Activated CD8-positive, alpha-beta T cell treated with anti-CD3 and anti-CD28 coated beads, Interleukin-2, amount 10 ng/mL, durations not matched to agents 7 days and 5 days (primary cell): ENCODE results near the gene CASKIN2. TPM values are rescaled to one million over a fixed set of nuclear protein-coding genes. Genes with fewer than 3 reads are reported as not detected.
A peak's percentile ranks its signal among the peaks of the same experiment; 100 is the strongest.

Experiments
- ATAC-seq: fragments of 150-1000 bp; cut with Tn5 transposase; one replicate; pipeline ENCODE4 v1.10.0; 2021; ENCODE audit warnings: moderate library complexity
- CTCF ChIA-PET: fragments of 350-600 bp; sonication (Branson Sonifier 250); formaldehyde crosslinking; loops from one replicate; lab custom pipeline; 2021; ENCODE audit warnings: antibody characterized with exemption; lab: Charles Lee
- POLR2A ChIA-PET: fragments of 350-600 bp; sonication (Branson Sonifier 250); formaldehyde crosslinking; loops from one replicate; lab custom pipeline; 2021; ENCODE audit warnings: antibody characterized with exemption; lab: Charles Lee
- DNase-seq: peaks from one replicate; pipeline ENCODE4 v3.0.0-alpha.2; 2020
- H3K27ac Mint-ChIP-seq: one replicate; pipeline ENCODE4 v1.8.0; 2021; ENCODE audit warnings: mild to moderate bottlenecking, mixed read lengths
- H3K27me3 Mint-ChIP-seq: one replicate; pipeline ENCODE4 v1.8.0; 2021; ENCODE audit warnings: low read depth, mixed read lengths
- H3K36me3 Mint-ChIP-seq: one replicate; pipeline ENCODE4 v1.8.0; 2021; ENCODE audit warnings: low read depth, mixed read lengths
- H3K4me1 Mint-ChIP-seq: one replicate; pipeline ENCODE4 v1.8.0; 2021; ENCODE audit warnings: low read depth, mixed read lengths
- H3K4me3 Mint-ChIP-seq: one replicate; pipeline ENCODE4 v1.8.0; 2021; ENCODE audit warnings: mild to moderate bottlenecking, mixed read lengths
- H3K9me3 Mint-ChIP-seq: one replicate; pipeline ENCODE4 v1.8.0; 2022; ENCODE audit warnings: mixed read lengths; ENCODE audit not compliant: insufficient read depth
- total RNA-seq, 2 experiments: library from RNA; stranded (reverse); gene quantifications; one replicate each; pipeline ENCODE4 v1.2.3, GENCODE V29; 2021

The CASKIN2 gene
- total RNA-seq, 2 experiments from 2014 or later, result 0.68 to 0.97 TPM

- CTCF ChIA-PET, result no interaction called here
- Mint-ChIP-seq H3K36me3 (peaks cover 7% of the 10 kb centered on the region), H3K27me3 (no peaks in the 10 kb centered on the region), H3K4me1 (peaks cover 7% of the 10 kb centered on the region), H3K4me3 (no peak overlapping the region), H3K27ac (no peak overlapping the region), H3K9me3 (no peaks in the 10 kb centered on the region)
- DNase-seq (no peak), ATAC-seq (no peak)
- POLR2A ChIA-PET, result no interaction called here
These were observed 13.1 kb downstream of the CASKIN2 start for GRCh38 chr17:75502072-75502720.

- Mint-ChIP-seq H3K36me3 (peaks cover 9% of the 10 kb centered on the region), H3K27ac (no peak overlapping the region), H3K9me3 (no peaks in the 10 kb centered on the region), H3K4me1 (peaks cover 7% of the 10 kb centered on the region), H3K27me3 (no peaks in the 10 kb centered on the region), H3K4me3 (no peak overlapping the region)
- ChIA-PET POLR2A (no interaction called here), CTCF (interaction anchor here (1.5 kb wide), 1 partner anchor 15 kb away, joined by 3 read pairs; the partner anchor contains the start of gene TSEN54)
- DNase-seq (no peak), ATAC-seq (no peak)
These were observed 13.8 kb downstream of the CASKIN2 start for GRCh38 chr17:75501378-75502071.

DNA sequence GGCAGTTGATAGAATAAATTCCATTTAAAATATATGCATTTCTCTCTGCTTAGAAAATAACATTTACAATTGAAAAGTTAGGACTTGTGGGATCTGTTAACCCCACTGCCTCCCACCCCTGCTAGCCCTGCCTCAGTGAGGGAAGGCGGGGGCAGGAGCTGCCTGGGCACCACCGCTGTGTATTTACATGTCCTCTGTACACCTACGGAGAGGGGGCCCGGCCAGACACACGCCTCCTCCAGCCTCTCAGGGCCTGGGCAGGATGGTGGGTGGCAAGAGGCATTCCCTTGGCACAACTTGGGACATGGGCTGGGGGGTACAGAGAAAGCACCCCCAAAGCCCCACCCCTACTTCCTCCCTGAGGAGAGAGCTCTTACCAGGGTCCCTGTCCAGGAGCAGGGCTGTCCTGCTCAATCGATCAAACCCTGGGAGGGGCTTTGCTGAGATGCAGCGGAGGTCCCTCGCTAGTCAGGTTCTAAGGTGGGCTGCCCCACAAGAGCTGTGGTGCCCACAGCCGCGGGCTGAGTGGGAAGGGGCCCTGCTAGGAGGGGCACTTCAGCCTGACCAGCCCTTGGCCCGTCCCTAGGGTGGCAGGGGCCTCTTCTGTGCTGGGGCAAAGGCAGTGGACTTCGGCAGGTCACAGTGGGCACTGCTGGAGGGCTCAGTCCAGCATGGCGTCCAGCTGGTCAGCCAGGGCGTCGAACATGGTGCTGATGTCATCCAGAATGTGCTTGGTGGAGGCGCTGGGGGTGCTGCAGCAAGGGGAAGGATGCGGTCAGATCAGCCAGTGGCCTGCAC is 14.7 kb downstream of the CASKIN2 start:
- Mint-ChIP-seq H3K9me3 (no peaks in the 10 kb centered on the region), H3K4me3 (no peak overlapping the region), H3K27ac (no peak overlapping the region), H3K36me3 (peaks cover 9% of the 10 kb centered on the region), H3K27me3 (no peaks in the 10 kb centered on the region), H3K4me1 (peaks cover 7% of the 10 kb centered on the region)
- CTCF ChIA-PET, result interaction anchor here (1.5 kb wide), 1 partner anchor 16 kb away, joined by 3 read pairs; the partner anchor contains the start of gene TSEN54
- no peak for ATAC-seq
- POLR2A ChIA-PET, result no interaction called here
- DNase-seq, result no peak

DNA sequence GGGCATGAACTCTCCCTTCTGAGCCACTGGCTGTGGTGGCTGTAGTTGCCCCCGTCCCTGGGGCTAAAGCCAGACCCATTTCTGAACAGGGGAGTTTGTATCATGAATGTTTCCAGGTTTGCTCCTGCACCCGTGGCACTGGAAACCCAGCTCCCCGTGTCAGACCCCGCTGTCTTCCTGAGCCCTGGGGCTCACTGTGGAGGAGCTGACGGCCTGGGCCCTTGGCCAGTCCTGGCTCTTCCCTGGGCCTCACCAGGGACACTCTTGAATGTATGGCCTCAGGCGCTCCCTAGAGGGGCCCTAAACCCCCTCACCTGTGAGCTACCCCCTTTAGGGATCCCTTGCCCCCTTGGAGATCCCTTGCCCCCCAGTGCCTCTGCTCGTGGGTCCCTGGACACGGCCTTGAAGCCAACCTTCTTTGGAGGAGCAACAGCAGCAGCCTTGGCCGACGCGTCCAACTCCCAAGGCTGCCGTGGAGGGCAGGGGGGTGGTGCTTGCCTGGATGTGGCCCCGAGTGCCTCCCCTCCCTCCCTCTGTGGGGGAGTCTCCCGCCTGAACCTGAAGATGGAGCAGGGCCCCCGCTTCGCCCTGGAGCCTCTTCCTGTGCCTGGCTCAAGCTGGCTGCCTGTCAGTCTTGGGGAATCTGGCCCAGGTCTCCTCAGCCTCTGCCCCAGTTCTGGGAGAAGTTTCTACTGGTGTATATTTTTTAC is 15.9 kb downstream of the CASKIN2 start:
- ATAC-seq, result no peak
- POLR2A ChIA-PET, result interaction anchor here (0.6 to 2.0 kb wide), 3 partner anchors 12 to 288 kb away, joined by 3 to 10 read pairs (median 3); partner anchors contain the start of gene TMEM94
- peaks cover 9% of the 10 kb centered on the region for H3K36me3 Mint-ChIP-seq
- DNase-seq, result no peak
- no peak overlapping the region for H3K4me3 Mint-ChIP-seq
- no peak overlapping the region for H3K27ac Mint-ChIP-seq
- CTCF ChIA-PET, result interaction anchor here (0.8 to 1.6 kb wide), 3 partner anchors 13 to 87 kb away, joined by 3 to 4 read pairs (median 3); no protein-coding TSS in a partner anchor
- H3K4me1 Mint-ChIP-seq, result peaks cover 7% of the 10 kb centered on the region
- no peaks in the 10 kb centered on the region for H3K27me3 Mint-ChIP-seq
- H3K9me3 Mint-ChIP-seq, result no peaks in the 10 kb centered on the region

DNA sequence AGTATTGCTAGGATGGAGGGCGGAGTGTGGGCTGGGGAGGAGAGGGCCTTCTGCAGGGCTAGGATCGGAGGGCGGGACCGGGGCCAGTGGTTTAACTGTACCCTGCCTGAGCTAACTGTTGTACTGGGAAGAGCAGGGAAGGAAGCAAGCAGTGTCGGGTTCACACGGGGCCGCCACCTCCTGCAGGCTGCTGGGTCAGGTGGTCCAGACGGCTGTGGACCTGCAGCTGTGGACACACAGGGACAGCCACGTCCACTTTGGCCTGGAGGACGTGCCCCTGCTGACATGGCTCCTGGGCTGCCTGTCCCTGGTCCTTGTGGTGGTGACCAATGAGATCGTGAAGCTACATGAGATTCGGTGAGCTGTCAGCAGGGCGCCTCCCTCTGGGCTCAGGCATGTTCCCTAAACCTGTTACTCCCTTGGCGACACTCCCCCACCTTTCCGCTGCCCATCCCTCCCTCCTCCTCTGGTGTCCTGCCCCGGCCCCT is 16.6 kb downstream of the CASKIN2 start:
- CTCF ChIA-PET, result interaction anchor here (0.8 to 2.0 kb wide), 4 partner anchors 14 to 86 kb away, joined by 3 to 8 read pairs (median 4); partner anchors contain the start of gene TSEN54
- POLR2A ChIA-PET, result interaction anchor here (0.6 to 2.0 kb wide), 4 partner anchors 11 to 287 kb away, joined by 3 to 10 read pairs (median 3); partner anchors contain the start of gene TMEM94
- no peaks in the 10 kb centered on the region for H3K27me3 Mint-ChIP-seq
- ATAC-seq (no peak), DNase-seq (no peak)
- H3K4me1 Mint-ChIP-seq, result peaks cover 7% of the 10 kb centered on the region
- no peak overlapping the region for H3K4me3 Mint-ChIP-seq
- peaks cover 9% of the 10 kb centered on the region for H3K36me3 Mint-ChIP-seq
- no peak overlapping the region for H3K27ac Mint-ChIP-seq
- no peaks in the 10 kb centered on the region for H3K9me3 Mint-ChIP-seq

DNA sequence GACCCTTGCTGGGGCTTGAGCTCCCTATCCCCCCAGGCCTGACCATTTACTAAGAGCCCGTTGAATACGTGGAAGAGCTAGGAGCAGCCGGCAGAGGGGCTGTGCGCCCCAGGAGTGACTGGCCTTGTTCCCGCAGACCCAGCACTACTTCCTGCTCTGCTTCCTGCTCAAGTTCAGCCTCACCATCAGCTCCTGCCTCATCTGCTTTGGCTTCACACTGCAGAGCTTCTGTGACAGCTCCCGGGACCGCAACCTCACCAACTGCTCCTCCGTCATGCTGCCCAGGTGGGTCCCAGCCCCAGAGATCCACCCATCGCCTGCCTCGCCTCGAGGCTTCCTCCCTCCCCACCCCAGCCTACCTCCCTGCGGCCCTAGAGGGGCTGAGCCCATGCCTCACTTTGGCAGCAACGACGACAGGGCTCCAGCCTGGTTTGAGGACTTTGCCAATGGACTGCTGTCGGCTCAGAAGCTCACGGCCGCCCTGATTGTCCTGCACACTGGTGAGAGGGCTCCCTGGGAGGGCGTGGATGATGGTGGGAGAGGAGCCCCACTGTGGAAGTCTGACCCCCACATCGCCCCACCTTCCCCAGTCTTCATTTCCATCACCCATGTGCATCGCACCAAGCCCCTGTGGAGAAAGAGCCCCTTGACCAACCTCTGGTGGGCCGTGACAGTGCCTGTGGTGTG is 17.2 kb downstream of the CASKIN2 start:
- ATAC-seq (peak; percentile 28), DNase-seq (peak; percentile 31)
- ChIA-PET CTCF (interaction anchor here (1.3 to 2.0 kb wide), 3 partner anchors 10 to 18 kb away, joined by 3 to 8 read pairs (median 4); partner anchors contain the start of gene TSEN54), POLR2A (interaction anchor here (0.6 to 2.0 kb wide), 3 partner anchors 11 to 83 kb away, joined by 3 to 10 read pairs (median 3); no protein-coding TSS in a partner anchor)
- Mint-ChIP-seq H3K4me3 (no peak overlapping the region), H3K9me3 (no peaks in the 10 kb centered on the region), H3K27ac (peak overlapping the region; percentile 79), H3K4me1 (peaks cover 7% of the 10 kb centered on the region), H3K36me3 (peaks cover 9% of the 10 kb centered on the region), H3K27me3 (no peaks in the 10 kb centered on the region)

DNA sequence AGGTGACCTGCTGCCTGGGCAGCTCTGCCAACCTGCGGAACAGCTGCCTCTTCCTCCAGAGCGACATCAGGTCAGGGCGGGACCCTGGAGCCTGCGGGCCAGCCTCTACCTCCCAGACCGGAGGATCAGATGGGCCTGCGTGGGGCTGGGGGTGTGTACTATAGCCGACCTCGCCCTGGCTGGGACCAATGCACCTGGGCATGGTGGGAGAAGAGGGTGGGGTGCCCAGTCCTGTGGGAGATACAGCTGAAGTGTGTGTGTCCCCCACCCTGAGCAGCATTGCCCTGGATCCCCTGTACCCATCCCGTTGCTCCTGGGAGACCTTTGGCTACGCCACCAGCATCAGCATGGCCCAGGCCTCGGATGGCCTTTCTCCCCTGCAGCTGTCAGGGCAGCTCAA is 19.3 kb downstream of the CASKIN2 start:
- ChIA-PET POLR2A (interaction anchor here (0.7 kb wide), 1 partner anchor 255 kb away, joined by 3 read pairs; no protein-coding TSS in a partner anchor), CTCF (interaction anchor here (0.5 kb wide), 1 partner anchor 482 kb away, joined by 3 read pairs; no protein-coding TSS in a partner anchor)
- no peak for ATAC-seq
- DNase-seq, result no peak
- Mint-ChIP-seq H3K4me3 (no peak overlapping the region), H3K27me3 (no peaks in the 10 kb centered on the region), H3K9me3 (no peaks in the 10 kb centered on the region), H3K4me1 (peaks cover 7% of the 10 kb centered on the region), H3K36me3 (peaks cover 12% of the 10 kb centered on the region), H3K27ac (no peak overlapping the region)

DNA sequence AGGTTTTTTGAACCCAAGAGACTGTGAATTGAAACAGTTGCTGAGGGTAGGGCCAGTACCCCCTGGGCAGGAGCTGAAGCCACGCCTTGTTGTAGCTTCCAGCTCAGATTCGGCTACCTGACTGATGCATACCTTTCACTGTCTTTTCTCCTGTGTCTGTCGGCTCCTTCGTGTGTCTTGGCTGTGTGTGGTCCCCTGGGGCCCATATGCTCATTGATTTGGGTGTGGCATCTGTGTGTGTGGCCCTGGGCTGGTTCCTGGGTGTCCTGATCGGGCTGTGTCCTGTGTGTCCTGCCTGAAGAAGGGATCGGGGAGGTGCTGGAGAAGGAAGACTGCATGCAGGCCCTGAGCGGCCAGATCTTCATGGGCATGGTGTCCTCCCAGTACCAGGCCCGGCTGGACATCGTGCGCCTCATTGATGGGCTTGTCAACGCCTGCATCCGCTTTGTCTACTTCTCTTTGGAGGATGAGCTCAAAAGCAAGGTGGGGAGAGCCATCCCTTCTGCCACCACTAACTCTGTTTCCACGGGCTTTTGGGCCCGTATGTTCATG is 20.9 kb downstream of the CASKIN2 start:
- no peak overlapping the region for H3K4me3 Mint-ChIP-seq
- ChIA-PET POLR2A (no interaction called here), CTCF (interaction anchor here (0.9 kb wide), 1 partner anchor 10 kb away, joined by 3 read pairs; no protein-coding TSS in a partner anchor)
- no peaks in the 10 kb centered on the region for H3K9me3 Mint-ChIP-seq
- H3K27me3 Mint-ChIP-seq, result no peaks in the 10 kb centered on the region
- no peak for ATAC-seq
- no peak overlapping the region for H3K27ac Mint-ChIP-seq
- peaks cover 12% of the 10 kb centered on the region for H3K36me3 Mint-ChIP-seq
- H3K4me1 Mint-ChIP-seq, result peaks cover 7% of the 10 kb centered on the region
- DNase-seq, result no peak

DNA sequence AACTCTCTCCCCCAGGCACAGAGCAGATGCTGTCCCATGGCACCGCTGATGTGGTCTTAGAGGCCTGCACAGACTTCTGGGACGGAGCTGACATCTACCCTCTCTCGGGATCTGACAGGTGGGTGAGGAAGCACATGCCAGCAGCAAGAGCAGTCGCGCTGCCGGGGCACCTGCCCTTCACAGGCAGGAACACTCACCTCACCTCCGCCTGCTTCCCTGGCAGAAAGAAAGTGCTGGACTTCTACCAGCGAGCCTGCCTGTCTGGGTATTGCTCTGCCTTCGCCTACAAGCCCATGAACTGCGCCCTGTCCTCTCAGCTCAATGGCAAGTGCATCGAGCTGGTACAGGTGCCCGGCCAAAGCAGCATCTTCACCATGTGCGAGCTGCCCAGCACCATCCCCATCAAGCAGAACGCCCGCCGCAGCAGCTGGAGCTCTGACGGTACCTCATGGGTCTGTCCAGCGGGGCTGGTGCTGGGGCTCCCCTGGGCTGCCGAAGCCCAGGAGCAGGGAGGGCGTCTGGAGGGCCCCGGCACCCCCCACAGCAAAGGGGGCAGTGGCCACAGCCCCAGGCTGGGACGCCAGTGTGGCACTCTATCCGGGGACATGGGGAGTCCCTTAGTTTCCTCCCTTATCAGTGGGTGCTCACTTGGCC is 21.7 kb downstream of the CASKIN2 start:
- CTCF ChIA-PET, result interaction anchor here (0.9 kb wide), 1 partner anchor 11 kb away, joined by 3 read pairs; no protein-coding TSS in a partner anchor
- POLR2A ChIA-PET, result no interaction called here

More for the DNA sequence above, 21.7 kb downstream of the CASKIN2 start:
- ATAC-seq (no peak), DNase-seq (no peak)
- Mint-ChIP-seq H3K9me3 (no peaks in the 10 kb centered on the region), H3K4me1 (peaks cover 10% of the 10 kb centered on the region), H3K27ac (no peak overlapping the region), H3K4me3 (no peak overlapping the region), H3K36me3 (peaks cover 8% of the 10 kb centered on the region), H3K27me3 (no peaks in the 10 kb centered on the region)
